ENCODE measurements around the gene KCNMA1.
"Not testable (repeated sequence)": the region's sequence is repeated elsewhere in the genome, so short reads cannot be mapped to it uniquely, and the experiment has no call there.

The KCNMA1 gene

DNA sequence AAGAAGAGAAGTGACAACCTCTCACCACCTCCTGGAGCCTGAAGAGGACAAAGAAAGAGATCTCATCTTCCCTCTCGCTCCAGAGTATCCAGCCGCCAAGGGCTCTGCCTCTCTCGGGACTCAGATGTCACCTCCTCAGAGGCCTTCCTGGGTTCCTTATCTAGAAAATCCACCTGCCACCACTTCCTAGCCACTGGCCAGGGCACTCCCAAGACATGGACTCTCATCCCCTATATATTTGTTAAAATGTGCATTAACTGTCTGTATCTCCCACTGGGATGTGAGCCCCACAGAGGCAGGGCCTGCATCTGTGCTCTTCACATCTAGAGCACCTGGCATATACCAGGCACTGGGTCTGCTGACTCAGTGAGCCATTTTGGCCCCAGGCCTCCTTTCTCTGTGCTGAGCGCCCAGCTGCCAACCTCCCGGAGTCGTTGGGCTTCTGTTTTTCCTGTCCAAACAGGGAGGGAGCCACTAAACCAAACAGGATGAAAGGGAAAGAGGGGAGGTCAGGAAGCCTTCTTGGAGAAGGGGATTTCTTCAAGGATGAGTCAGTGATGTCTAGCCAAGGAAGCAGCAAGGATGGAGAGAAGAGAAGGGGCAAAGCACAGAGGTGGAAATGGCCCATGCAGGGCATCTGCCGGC is 58.9 kb downstream of the KCNMA1 start:
- no peak for ATAC-seq

DNA sequence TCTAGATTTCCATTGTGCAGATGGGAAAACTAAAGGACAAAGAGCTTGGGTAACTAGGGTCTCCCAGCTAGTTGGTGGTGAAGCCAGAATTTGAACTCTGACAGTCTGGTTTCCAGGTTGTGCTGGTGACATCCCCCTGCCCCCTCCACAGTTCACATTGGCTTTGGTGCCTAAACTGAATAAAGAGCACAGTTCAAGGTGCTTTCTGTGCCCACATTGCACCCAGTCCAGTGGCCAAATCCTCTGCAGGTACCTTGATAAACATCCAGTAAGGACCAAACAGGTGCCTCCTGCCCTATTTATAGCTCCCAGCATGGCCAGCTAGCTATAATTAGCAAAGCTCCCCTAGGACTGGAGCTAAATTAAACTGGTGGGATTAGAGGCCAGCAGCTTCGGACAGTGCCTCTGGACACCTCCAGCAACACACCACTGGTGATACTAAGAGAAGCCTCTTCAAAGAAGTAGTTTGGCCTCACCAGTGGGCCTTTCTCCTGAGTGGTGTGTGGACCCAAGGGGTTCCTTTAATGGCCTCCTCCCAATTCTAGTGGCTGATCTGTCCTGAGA is 59.9 kb downstream of the KCNMA1 start:
- no peak for ATAC-seq

DNA sequence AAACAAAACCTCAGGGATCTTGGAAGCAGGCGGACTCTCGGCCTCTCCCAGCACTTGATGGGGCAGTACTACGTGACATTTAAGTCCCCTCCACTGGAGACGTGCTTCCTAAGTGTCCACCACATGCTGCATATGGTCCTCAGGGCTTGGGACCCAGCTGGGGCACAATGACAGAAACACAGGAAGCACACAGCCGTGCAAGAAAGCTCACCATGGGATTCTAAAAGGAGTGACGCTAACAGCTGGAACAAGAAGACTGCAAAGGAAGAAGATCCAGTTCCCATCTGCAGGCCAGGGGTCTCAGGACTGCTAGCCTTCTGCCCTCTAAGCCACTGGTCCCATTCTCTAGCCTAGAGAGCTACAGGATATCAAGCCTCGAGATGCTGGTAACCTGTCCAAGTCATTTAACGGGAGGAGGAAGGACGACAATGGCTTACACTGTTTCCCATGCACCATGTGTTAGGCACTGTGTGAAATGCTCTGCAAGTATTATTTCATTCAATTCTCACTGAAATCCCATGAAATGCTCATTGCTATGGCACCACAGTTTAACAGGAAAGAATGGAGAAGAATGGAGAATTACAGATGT is 61.1 kb downstream of the KCNMA1 start:
- ATAC-seq = no peak

DNA sequence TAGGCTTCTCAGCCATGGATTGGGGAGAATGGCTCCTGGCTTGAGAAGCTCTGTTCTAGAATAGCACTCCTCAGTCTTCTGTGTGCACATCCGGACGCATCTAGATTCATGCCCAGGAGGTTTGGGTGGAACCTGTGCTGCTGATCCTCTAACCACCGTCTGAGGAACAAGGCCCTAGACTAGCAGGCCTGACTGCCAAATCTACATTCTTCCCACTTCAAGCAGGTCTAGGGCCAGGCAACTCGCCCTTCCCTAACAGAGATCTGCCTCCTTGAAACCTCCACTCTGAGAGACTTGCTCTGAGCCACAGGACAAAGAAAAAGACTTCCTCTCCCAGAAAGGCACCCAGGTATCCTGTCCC is 61.6 kb downstream of the KCNMA1 start:
- no peak for ATAC-seq

DNA sequence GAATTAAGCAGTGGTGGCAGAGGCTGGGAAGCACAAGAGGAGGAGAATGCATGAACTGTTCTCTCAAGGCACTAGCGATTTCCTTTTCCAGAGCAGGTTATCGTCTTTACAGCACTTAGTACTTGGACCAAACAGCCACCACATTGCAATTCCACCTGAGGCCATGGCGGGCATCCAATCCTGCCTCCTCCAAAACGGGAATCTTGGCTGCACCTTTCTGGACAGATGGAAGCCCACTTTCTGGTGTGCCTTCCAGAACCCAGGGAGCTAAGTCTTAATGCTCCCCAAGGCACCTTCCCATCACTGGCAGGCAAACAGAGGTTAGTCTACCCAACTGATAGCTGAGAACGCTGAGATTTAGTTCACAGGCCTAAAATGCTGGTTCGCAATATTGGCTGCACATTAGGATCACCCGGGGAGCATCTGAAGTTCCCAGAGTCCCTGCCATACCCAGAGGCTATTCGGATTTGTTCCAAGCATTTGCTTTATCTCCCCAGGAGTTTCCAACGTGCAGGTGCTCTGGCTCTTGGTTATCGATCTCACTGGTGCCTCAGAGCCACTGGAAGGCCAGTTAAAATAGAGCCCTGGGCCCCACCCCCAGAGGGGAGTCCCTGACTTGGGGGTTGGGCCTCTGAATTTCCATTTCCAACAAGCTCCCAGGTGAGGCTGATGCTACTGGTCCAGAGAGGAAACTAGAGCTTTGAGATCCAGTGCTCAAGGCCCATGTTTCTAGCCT is 62.2 kb downstream of the KCNMA1 start:
- no peak for ATAC-seq

DNA sequence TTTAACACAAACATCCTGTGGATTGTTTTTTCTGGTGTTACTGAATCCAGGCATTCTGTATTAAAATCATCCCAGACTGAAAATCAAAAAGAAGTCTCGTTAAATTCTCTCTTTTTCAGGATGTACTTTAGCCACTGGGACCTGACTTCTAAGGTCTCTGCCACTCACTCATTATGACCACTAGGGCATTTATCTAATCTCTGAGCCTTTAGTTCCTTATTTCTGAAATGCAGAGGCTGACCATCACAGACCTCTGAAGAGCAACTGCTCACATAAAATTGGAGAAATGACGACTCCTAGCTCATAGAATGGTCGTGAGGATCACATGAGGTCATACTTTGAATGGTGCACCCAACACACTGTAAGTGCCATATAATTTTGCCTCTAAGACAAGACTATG is 63.2 kb downstream of the KCNMA1 start:
- ATAC-seq = no peak

DNA sequence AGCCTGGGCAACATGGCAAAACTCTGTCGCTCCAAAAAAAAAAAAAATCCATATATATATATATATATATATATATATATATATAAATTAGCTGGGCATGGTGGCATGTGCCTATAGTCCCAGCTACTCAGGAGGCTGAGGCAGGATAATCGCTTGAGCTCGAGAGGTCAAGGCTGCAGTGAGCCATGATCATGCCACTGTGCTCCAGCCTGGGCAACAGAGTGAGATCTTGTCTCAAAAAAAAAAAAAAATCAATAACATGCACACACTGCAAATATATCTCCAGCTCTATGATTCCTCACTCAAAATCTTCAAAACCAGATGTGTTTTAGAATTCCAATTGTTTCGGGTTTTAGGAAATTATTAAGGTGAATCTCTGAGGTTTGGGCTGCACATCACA is 65.1 kb downstream of the KCNMA1 start:
- ATAC-seq = not testable (repeated sequence)

DNA sequence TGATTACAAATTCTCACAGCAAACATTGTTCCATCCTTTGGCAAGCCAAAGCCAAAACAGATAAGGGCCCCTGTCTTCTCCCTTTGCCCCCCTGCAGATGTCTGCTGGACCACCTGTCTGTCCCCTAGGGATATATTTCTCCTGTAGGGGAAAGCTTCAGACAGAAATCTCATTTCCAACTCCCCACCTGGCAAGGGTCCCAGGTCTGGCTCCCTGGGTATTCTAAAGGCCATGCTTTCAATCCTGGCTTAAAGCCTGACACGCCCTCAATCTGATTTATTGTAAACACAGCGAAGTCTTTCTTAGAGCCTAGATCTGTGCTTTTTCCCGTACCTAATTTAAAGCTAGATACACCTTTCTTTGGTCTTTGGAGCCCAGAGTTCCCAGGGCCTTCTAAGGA is 66.1 kb downstream of the KCNMA1 start:
- ATAC-seq = no peak

DNA sequence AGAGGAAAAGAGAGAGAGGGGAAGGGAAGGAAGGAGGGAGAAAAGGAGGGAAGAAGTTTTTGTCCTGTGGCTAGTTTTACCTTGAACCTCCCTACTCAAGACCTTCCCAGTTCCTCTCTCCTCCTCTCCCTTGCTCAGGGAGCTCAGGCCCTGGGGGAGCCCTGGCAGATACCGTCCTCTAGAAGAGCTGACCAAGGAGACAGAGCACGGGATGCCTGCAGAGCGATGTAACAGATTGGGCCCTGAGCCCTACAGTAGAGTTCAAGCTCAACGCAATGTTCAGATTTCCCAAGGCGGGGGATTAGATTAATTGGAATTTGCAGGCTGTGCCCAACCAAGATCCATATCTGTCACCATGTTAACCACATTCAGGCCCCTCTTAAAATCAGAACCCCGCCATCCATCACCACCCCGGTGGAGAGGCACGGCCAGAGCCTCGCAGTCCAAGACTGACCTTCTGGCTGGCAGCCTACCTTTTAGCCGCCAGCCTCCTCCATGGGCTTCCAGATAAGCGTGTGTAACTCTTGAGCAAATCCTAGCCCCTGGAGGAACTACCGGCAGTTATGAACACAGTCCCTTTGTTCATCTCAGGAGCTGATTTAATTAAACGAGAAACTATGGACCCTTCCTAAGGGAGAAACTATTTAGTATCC is 70.6 kb downstream of the KCNMA1 start:
- no peak for ATAC-seq

DNA sequence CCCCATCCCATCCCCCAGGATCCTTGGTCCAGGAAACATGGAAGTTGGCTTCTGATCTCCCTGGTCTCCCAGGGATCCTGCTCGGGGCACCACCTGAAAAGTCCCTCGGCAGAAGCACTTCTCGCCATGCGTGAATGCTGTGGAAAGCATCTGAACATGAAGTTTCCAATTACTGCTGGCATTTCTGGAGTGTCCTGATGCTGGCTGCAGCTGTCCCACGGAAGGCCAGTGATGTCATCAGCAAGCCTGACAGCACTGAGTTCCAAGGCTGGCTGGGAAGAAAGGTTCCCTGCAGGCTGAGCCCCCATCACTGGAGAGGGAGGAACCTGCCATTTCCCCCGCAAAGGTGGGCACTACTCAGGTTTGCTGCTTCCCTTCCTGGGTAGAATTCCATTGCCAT is 71.4 kb downstream of the KCNMA1 start:
- no peak for ATAC-seq

DNA sequence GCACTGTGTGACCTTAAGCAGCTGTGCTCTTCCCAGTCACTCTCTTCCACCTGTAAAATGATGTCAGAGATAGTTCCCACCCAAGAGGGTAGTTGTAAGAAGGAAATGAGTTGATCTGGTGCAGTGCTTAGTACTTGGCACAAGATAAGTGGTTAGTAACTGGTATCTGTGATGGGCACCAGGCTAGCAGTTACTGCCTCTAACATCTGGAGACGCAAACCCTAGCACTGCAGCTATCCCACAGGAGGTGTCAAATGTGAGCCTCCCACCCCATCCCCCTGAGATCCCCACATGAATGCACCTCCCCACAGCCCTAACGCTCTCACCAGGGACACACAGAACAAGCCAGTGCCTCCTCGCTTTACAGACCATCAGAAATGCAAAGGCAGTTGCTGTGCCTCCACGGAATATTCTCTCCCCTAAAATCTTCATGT is 72.0 kb downstream of the KCNMA1 start:
- no peak for ATAC-seq

DNA sequence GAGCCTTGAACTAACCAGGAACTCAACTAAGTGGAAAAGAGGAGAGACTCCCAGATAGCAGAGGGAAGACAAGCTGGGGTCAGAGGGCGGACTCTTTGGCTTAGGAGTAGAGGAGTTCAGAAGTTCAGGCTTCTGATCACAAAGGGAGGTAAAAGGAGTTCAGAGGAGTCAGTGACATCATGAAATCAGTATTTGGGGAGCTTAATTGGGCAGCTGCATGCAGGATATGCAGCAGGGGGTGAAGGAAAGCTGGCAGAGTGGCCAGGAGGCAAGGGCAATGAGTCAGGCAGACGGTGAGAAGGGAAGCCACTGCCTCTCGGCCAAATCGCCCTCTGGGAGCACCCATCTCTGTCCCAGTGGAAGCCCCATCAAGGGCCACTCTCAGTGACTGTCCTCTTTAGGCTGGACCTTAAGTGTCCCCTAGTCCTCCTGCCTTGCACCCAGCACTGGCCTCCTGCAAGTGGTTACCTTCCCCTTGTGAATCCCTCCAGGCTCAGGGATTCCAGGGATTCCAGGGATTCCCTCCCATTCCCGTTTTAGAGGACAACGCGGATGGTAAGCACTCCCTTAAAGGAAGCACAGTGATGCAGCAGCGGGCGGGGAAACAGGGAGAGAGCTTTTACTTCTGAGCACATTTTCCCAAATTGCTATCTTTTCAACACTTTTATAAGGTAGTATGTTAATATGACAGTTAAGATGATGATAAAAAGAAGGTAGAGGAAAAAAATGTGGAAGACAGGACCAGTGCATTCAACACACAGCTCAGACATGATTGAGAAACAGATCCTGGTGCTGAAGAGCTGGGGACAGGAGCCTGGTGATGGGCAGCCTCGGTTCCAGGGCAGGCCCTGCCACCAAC is 72.6 kb downstream of the KCNMA1 start:
- ATAC-seq = no peak

DNA sequence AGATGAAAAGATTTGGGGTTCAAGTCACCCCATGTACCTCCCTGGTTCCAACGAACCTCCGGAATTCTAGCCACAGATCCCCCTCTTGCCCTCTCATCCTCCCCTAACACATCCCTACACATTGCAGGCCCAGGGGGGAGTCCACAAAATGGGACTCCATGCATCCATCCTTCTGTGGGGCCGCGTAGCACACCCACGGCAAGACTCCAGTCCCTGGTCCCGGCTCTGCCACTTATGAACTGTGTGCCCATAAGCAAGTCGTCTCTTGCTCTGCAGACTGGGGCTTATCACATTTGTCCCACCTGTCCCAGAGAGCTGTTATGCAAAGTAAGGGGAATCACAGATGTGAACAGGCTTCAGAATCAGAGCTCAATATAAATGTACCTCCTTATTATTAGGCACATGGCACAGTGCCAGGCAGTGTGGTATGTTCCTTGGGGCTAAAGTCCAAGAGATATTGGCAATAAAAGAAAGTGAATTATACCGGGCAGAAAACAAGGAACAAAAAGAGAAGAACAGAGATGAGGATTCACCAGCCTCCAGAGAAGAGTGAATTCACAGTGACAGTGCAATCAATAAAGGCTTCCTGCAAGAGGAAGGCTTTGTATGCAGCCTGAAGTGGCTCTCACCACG is 73.9 kb downstream of the KCNMA1 start:
- no peak for ATAC-seq

DNA sequence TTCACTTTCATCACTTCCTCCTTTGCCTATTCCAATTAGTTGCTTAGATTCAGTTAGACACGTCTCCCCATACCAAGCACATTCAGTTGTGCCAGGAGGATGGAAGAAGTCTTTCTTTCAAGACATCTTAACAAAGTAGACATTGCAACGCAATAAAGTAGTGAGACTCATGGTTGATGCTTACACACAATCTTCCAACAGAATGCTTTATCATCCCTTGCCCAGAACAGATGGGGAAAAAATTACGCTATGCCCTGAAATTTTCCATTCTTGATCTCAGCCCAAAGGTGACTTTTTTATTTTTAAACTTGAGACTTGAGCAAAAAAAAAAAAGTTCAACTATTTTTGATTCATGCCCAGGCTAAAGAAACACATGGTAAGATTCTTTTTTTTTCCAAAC is 74.9 kb downstream of the KCNMA1 start:
- ATAC-seq = no peak

DNA sequence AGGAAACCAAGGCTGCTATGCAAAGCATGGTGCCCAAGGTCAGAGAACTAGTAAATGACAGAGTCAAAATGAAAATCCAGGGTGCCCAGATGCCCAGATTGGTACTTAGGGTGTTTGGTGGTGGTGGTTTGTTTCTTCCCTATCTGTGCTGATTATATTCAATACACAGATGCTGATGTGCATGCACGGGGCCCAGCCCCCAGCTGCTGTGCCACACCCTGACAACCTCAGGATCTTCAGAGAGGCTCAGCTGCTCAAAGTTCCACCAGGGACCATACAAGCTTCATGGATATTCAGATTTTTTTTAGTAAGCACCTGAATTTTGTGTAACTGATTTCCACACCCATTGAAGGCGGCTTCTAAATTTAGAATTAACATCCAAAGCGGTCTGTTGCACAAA is 75.6 kb downstream of the KCNMA1 start:
- no peak for ATAC-seq

DNA sequence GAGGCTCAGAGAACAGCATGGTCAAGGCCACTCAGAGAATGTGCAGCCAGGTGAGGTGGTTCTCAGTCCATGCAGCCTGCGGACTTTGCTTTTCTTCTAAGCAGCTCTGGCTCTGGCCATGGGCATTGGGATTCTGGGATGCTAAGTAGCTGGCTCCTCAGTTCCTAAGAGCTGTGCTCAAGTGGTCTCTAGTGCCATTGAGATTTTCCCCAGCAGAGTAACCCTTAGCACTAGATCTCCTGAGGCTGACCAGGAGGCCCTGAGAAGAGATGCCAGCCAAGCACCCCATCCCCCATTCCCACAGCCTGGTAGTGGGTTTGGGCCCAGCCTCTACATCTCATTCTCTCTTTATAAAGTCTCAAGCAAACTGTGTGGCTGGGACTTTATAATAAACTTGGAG is 77.1 kb downstream of the KCNMA1 start:
- no peak for ATAC-seq

DNA sequence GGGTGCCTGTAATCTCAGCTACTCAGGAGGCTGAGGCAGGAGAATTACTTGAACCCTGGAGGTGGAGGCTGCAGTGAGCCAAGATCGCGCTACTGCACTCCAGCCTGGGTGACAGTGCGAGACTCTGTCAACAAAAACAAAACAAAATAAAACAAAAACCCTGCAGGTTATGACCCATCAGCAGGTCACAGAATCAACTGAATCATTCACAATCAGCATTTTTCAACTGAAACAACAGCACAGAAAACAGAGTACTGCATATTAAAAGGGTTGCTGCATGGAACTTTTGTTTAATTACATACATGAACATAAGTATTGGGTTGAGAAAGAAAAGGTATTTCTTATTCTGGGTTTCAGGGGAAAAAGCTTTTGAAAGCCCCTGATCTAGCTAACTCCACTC is 77.6 kb downstream of the KCNMA1 start:
- no peak for ATAC-seq

DNA sequence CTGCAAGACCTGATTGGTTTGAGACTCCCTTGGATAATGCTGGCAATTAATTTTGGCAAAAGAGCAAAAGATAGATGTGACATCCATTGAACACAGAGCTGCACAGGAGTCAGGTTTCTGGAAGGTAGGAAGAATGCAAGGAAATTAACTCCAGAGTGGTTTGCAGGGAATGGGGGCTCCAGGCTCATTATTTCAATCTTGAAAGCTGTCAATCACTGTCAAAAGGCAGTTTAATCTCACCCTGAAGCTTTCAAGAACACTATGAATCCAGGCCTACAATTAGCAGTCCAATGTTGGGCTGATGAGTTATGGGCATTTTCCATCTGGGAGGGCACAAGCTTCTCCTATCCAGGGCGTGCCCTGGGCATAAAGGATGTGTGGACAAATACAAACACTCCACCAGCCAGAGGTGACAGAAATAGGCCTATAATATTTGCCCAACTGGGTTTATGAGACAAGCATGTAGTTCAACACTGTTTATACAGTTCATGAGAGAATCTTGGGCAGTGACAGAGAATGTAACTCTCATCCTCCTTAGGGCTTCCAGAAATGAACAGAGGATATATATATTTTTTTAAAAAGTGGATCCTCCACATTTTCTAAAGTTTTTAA is 80.5 kb downstream of the KCNMA1 start:
- no peak for ATAC-seq

DNA sequence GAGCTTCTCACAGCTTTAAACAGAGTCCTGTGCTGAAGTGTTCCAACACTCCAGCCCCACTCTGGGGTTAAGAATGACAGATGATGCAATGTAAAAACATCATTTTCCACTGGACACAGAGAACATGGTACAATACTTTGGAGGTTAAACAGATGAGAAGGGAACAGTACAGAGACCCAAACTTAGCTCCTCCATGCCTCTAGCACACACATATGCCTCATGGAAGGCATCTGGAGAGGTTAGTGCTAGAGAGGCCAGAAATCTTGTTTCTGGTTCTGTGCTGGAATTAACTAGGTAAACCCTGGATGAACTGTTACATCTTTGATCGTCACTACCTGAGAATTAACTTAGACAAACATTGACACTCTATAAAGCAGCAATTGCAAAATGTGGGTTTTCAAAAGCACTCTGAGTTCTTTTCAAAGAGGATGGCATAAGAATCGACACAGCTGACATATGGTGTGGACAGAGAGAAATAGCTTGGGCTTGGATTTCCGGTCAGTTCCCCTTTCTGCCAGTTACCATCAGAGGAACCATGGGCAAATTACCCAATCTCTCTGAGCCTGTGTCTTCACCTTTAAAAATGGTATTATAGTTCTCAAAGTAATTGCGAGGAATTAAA is 81.9 kb downstream of the KCNMA1 start:
- ATAC-seq = no peak

DNA sequence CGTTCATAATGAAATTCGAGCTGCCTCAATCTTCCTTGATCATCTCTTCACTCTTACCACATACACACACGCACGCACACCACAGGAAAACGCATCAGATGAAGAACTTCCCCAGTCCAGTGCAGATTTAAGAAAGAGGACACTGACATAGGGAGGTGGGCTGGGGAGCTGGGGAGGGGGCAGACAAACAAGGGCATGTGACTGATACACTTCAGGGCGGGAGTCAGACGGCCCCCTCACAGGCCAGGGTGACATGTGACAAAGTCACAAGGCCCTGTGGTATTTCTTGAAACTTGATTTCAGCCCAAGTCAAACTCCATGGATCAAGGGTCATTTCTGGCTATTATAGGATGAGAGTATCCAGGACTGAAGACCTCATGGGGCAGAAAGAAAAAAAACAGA is 82.6 kb downstream of the KCNMA1 start:
- ATAC-seq = no peak

DNA sequence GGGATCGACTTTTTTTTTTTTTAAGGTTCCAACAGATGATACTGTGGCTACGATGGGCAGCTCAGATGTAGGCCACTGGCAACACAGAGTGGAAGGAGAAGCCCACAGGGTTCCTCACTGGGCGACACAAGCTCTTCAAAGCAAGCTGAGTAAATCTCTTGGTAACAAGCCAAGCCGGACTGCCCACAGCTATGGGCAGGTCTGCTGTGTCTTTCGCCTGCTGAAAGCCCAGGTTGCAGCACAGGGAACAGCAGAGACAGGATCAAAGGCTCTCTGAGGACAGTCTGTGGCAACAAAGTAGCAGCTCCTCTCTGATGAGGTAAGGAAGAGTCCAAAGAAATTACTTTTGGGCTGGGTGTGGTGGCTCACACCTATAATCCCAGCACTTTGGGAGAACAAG is 83.6 kb downstream of the KCNMA1 start:
- ATAC-seq = no peak

Measured in activated CD4-positive, CD25-positive, alpha-beta regulatory T cell treated with anti-CD3 and anti-CD28 coated beads, Interleukin-2, amount 50 U/mL, for 24 hours (primary cell).